KMS-11 (cell line): ENCODE data around the gene NOC4L.
"Not testable (repeated sequence)": the region's sequence is repeated elsewhere in the genome, so short reads cannot be mapped to it uniquely, and the experiment has no call there.

Experiments used
- H2AFZ ChIP-seq: fragments of 200-600 bp; sonication (generic); 2 replicates; pipeline ENCODE4 v1.6.1; 2016; ENCODE audit warnings: antibody characterized with exemption, mixed run types, low read depth
- H3K27ac ChIP-seq: fragments of 200-600 bp; sonication (generic); 2 replicates; pipeline ENCODE4 v1.6.1; 2016; ENCODE audit warnings: mild to moderate bottlenecking, mixed run types
- H3K27me3 ChIP-seq: fragments of 200-600 bp; sonication (generic); 2 replicates; pipeline ENCODE4 v1.6.1; 2017; ENCODE audit warnings: mild to moderate bottlenecking, low read depth, mixed run types, moderate library complexity; ENCODE audit not compliant: insufficient read depth
- H3K36me3 ChIP-seq: fragments of 200-600 bp; sonication (generic); 2 replicates; pipeline ENCODE4 v1.6.1; 2017; ENCODE audit warnings: mild to moderate bottlenecking, mixed run types; ENCODE audit not compliant: insufficient read depth
- H3K4me1 ChIP-seq: fragments of 200-600 bp; sonication (generic); 2 replicates; pipeline ENCODE4 v1.6.1; 2016; ENCODE audit warnings: mild to moderate bottlenecking, low read depth, mixed run types; ENCODE audit not compliant: poor library complexity, severe bottlenecking
- H3K4me2 ChIP-seq: fragments of 200-600 bp; sonication (generic); 2 replicates; pipeline ENCODE4 v1.7.0; 2016; ENCODE audit warnings: mild to moderate bottlenecking, mixed run types
- H3K4me3 ChIP-seq: fragments of 200-600 bp; sonication (generic); IDR thresholded peaks from 2 replicates; pipeline ENCODE4 v1.6.1; 2017; ENCODE audit warnings: low read depth, low read length, mixed read lengths; ENCODE audit not compliant: insufficient read depth
- H3K79me2 ChIP-seq: fragments of 200-600 bp; sonication (generic); 2 replicates; pipeline ENCODE4 v1.6.1; 2016; ENCODE audit warnings: low read depth, mixed run types; ENCODE audit not compliant: insufficient read depth
- H3K9ac ChIP-seq: fragments of 200-600 bp; sonication (generic); 2 replicates; pipeline ENCODE4 v1.6.1; 2016; ENCODE audit warnings: mild to moderate bottlenecking, mixed run types
- H4K20me1 ChIP-seq: fragments of 200-600 bp; sonication (generic); 2 replicates; pipeline ENCODE4 v1.6.1; 2016; ENCODE audit warnings: mild to moderate bottlenecking, mixed run types; ENCODE audit not compliant: insufficient read depth
- TF ChIP-seq, protein P1 (sequence below): fragments of 200-600 bp; sonication (generic); conservative IDR thresholded peaks from 2 replicates; pipeline ENCODE4 v1.6.1; 2017; ENCODE audit warnings: low read depth, mild to moderate bottlenecking, antibody characterized with exemption, low read length, moderate library complexity, mixed read lengths

NOC4L gene

DNA sequence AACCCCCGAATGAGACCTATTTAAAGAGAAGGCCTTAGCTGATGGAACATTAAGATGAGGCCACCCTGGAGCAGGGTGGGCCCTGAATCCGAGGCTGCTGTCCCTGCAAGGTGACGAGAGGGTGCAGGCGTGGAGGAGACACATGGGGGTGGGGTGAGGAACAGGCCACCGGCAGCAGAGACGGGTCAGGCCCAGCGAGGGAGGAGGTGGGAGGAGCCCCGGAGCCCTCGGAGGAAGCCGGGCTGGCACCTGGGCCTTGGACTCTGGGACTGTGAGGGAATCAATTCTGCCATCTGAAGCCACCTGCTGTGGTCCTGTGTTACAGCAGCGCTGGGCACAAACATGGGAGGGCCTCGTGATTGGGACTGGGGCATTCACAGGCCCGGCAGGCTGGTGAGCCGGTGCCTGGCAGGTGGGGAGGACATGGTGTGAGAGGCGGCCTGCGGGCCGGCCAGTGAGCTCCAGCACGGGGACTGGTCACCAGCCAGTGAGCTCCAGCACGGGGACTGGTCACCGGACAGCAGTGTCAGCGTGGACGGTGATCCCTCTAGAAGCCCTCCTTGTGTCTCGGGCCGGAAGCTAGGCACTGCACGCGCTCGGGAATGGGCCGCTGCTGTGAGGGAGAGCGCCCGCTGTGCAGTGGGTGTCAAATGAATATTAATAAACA lies 46.7 kb downstream of the NOC4L start:
- H3K27me3 ChIP-seq, result no peaks in the 10 kb centered on the region; the same call in 1 of the 2 replicates

DNA sequence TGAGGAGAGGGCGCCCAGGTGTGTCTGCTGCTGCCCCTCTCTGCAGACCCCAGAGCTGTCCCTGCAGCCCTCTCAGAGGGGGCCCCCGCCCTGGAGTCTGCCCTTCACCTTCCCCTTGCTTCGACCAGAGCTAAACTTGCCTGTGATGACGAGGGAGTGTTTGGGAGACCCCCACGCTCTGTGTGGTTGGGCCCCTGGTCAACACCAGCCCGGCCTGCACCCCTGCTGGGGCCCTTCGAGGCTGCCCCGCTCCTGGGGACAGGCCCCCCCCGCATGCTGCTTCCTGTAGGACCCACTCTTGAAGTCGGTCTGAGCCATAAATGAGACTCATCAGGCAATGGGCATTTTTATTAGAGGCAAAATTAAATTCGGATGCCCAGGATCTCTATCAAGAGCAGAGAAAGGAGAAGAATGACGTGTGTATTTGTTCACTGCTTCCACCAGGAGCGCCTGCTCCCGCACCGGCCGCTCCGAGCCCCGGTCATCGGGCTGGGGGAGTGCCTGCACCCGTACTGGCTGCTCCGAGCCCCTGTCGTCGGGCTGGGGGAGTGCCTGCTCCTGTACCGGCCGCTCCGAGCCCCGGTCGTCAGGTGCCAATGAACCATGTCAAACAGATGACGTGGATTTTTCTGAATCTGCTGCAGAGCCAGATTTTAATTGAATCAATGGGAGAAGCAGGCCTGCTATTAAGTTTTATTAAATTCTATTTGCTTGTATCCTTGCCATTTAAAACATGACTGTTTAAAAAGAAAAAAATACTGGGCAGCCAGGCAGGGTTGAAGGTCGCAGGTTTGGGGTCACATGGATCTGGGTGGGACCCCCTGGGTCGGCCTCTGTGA lies 47.7 kb downstream of the NOC4L start:
- H3K27me3 ChIP-seq, result no peaks in the 10 kb centered on the region; the same call in 1 of the 2 replicates
- no peak overlapping the region for H2AFZ ChIP-seq
- no peak overlapping the region for H3K4me3 ChIP-seq
- no peak overlapping the region for H3K9ac ChIP-seq
- no peak overlapping the region for H3K27ac ChIP-seq
- H3K79me2 ChIP-seq, result no peaks in the 10 kb centered on the region
- TF ChIP-seq, protein P1, sequence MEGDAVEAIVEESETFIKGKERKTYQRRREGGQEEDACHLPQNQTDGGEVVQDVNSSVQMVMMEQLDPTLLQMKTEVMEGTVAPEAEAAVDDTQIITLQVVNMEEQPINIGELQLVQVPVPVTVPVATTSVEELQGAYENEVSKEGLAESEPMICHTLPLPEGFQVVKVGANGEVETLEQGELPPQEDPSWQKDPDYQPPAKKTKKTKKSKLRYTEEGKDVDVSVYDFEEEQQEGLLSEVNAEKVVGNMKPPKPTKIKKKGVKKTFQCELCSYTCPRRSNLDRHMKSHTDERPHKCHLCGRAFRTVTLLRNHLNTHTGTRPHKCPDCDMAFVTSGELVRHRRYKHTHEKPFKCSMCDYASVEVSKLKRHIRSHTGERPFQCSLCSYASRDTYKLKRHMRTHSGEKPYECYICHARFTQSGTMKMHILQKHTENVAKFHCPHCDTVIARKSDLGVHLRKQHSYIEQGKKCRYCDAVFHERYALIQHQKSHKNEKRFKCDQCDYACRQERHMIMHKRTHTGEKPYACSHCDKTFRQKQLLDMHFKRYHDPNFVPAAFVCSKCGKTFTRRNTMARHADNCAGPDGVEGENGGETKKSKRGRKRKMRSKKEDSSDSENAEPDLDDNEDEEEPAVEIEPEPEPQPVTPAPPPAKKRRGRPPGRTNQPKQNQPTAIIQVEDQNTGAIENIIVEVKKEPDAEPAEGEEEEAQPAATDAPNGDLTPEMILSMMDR, result no peak
- H4K20me1 ChIP-seq, result no peaks in the 10 kb centered on the region
- H3K4me1 ChIP-seq, result no peaks in the 10 kb centered on the region
- no peak overlapping the region for H3K4me2 ChIP-seq
- H3K36me3 ChIP-seq, result no peaks in the 10 kb centered on the region

More for the DNA sequence above, 46.7 kb downstream of the NOC4L start:
- Histone ChIP-seq H4K20me1 (no peaks in the 10 kb centered on the region), H3K9ac (no peak overlapping the region), H3K4me3 (no peak overlapping the region), H3K79me2 (no peaks in the 10 kb centered on the region), H3K27ac (no peak overlapping the region), H3K4me1 (no peaks in the 10 kb centered on the region), H3K36me3 (no peaks in the 10 kb centered on the region), H3K4me2 (no peak overlapping the region), H2AFZ (no peak overlapping the region)
- TF ChIP-seq, protein P1, result no peak

GRCh38 chr12:132194056-132194455 lies 49.8 kb downstream of the NOC4L start:
- H3K9ac ChIP-seq, result no peak overlapping the region
- no peaks in the 10 kb centered on the region for H3K79me2 ChIP-seq
- no peaks in the 10 kb centered on the region for H4K20me1 ChIP-seq
- H3K36me3 ChIP-seq, result no peaks in the 10 kb centered on the region
- H3K4me2 ChIP-seq, result no peak overlapping the region
- H3K4me1 ChIP-seq, result no peaks in the 10 kb centered on the region
- no peak overlapping the region for H3K27ac ChIP-seq
- H2AFZ ChIP-seq, result no peak overlapping the region
- TF ChIP-seq, protein P1, result peak; percentile 47; the same call in 1 of the 2 replicates
- H3K27me3 ChIP-seq, result peaks cover 5% of the 10 kb centered on the region; the same call in 1 of the 2 replicates
- no peak overlapping the region for H3K4me3 ChIP-seq

DNA sequence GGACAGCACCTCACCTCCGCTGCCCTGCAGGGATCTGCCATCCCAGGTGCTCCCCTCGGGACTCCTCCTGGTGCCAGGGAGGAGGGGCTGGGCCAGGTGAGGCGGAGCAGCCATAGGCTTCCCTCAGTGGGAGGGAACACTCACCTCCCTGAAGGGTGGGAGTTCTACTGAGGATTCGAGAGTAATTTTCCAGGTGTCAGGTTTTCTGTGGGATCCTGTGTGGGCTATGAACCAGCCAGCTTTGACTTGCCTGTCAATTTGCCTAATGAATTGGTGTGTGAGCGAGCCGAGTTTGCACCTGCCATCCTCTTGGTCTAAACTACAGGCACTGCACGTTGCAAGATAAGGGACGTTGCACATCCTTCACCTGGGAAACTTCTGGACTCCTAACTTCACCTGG lies 50.3 kb downstream of the NOC4L start:
- Histone ChIP-seq H2AFZ (no peak overlapping the region), H3K9ac (no peak overlapping the region), H3K4me2 (no peak overlapping the region), H3K36me3 (no peaks in the 10 kb centered on the region), H3K27me3 (peaks cover 5% of the 10 kb centered on the region; the same call in 1 of the 2 replicates), H3K79me2 (no peaks in the 10 kb centered on the region), H4K20me1 (no peaks in the 10 kb centered on the region), H3K4me1 (no peaks in the 10 kb centered on the region), H3K4me3 (no peak overlapping the region), H3K27ac (no peak overlapping the region)
- TF ChIP-seq, protein P1, result no peak

DNA sequence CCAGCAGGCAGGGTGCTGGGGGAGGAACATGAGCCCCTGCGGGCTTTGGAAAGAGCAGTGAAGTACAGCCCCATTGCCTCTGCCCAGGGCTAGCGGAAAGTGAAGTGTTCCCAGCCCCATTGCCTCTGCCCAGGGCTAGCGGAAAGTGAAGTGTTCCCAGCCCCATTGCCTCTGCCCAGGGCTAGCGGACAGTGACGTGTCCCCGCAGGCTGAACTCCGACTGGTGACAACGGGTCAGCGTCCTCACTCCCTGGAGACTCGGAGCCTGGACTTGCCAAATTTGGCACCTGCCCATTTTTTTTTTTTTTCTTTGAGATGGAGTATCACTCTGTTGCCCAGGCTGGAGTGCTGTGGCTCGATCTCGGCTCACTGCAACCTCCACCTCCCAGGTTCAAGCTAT lies 51.0 kb downstream of the NOC4L start:
- not testable (repeated sequence) for H2AFZ ChIP-seq, H3K79me2 ChIP-seq, H3K27me3 ChIP-seq, H3K36me3 ChIP-seq, H3K4me2 ChIP-seq, H3K4me1 ChIP-seq, H3K9ac ChIP-seq, H3K4me3 ChIP-seq, H3K27ac ChIP-seq, H4K20me1 ChIP-seq
